ENCODE results near the gene SLC5A5. TPM values are rescaled to one million over a fixed set of nuclear protein-coding genes. Genes with fewer than 3 reads are reported as not detected.

The SLC5A5 gene
- total RNA-seq, 4 donors from 2014 or later, result 0.16 TPM; not detected in 3

- Histone ChIP-seq H3K4me1 (peaks cover 0 to 21% (median 0%) of the 10 kb centered on the region in 3 donors), H3K27me3 (peaks cover 98% of the 10 kb centered on the region), H3K4me3 (peak overlapping the region in 1 of 2 donors; percentile 31), H3K36me3 (no peaks in the 10 kb centered on the region), H3K9me3 (no peaks in the 10 kb centered on the region), H3K27ac (no peak overlapping the region)
- TF ChIP-seq EP300 (IDR thresholded peaks at IDR 0.05) (no peak), CTCF (IDR thresholded peaks at IDR 0.05) (no peak)
- WGBS, 2 donors (ENCODE audit: low coverage in 1 of 2), result 0 to 26% methylated on average over 3 to 7 of the region's 50 CpGs
- peak; percentile 52 for ATAC-seq
Observed at GRCh38 chr19:17830567-17831418, 41.0 kb upstream of the SLC5A5 start.

GRCh38 chr19:17831419-17831888 is 40.3 kb upstream of the SLC5A5 start:
- peaks cover 96% of the 10 kb centered on the region for H3K27me3 ChIP-seq
- no peak overlapping the region for H3K27ac ChIP-seq
- no peak for TF ChIP-seq POLR2AphosphoS5 (IDR thresholded peaks at IDR 0.05)
- H3K4me3 ChIP-seq, result peak overlapping the region in 1 of 2 donors; percentile 31
- no peaks in the 10 kb centered on the region for H3K9me3 ChIP-seq
- ATAC-seq, result no peak
- H3K4me1 ChIP-seq, result peaks cover 0 to 21% (median 0%) of the 10 kb centered on the region in 3 donors
- 53% methylated on average over 14 of the region's 25 CpGs; no CpG with 5 or more reads in 1 of the 2 donors for WGBS, 2 donors (ENCODE audit: low coverage in 1 of 2)
- H3K36me3 ChIP-seq, result no peaks in the 10 kb centered on the region

- peaks cover 0 to 21% (median 0%) of the 10 kb centered on the region in 3 donors for H3K4me1 ChIP-seq
- H3K27me3 ChIP-seq, result peaks cover 87% of the 10 kb centered on the region
- 82% methylated on average over 10 of the region's 17 CpGs; no CpG with 5 or more reads in 1 of the 2 donors for WGBS, 2 donors (ENCODE audit: low coverage in 1 of 2)
- H3K9me3 ChIP-seq, result no peaks in the 10 kb centered on the region
- ATAC-seq, result no peak
- H3K36me3 ChIP-seq, result no peaks in the 10 kb centered on the region
- no peak for TF ChIP-seq CTCF (IDR thresholded peaks at IDR 0.05)
- no peak for TF ChIP-seq EP300 (IDR thresholded peaks at IDR 0.05)
- no peak for TF ChIP-seq POLR2AphosphoS5 (IDR thresholded peaks at IDR 0.05)
- TF ChIP-seq POLR2A (IDR thresholded peaks at IDR 0.05), result no peak
- H3K4me3 ChIP-seq, result no peak overlapping the region
- no peak overlapping the region for H3K27ac ChIP-seq
Observed at GRCh38 chr19:17832443-17833208, 39.1 kb upstream of the SLC5A5 start.

GRCh38 chr19:17834350-17835181 is 37.2 kb upstream of the SLC5A5 start:
- Histone ChIP-seq H3K4me1 (peaks cover 0 to 21% (median 0%) of the 10 kb centered on the region in 3 donors), H3K27me3 (peaks cover 86% of the 10 kb centered on the region), H3K27ac (no peak overlapping the region), H3K36me3 (no peaks in the 10 kb centered on the region), H3K9me3 (no peaks in the 10 kb centered on the region), H3K4me3 (no peak overlapping the region)
- TF ChIP-seq CTCF (IDR thresholded peaks at IDR 0.05) (no peak), EP300 (IDR thresholded peaks at IDR 0.05) (no peak), POLR2AphosphoS5 (IDR thresholded peaks at IDR 0.05) (no peak), POLR2A (IDR thresholded peaks at IDR 0.05) (no peak)
- 60 to 100% methylated on average over 1 of the region's 27 CpGs for WGBS, 2 donors (ENCODE audit: low coverage in 1 of 2)
- no peak for ATAC-seq
